GM18951 (cell line): ENCODE results near the gene MTF1.

Experiments
- POLR2A ChIP-seq: IDR thresholded peaks from 4 replicates; pipeline ENCODE4 v1.6.1; 2011; ENCODE audit warnings: mild to moderate bottlenecking; ENCODE audit not compliant: insufficient read length, insufficient read depth; ENCODE audit errors: extremely low read depth
- in situ Hi-C: fragments of 300-500 bp; cut with MboI; formaldehyde crosslinking; loops from one replicate; pipeline ENCODE4 v1.12.0; 2022; ENCODE audit warnings: low sequenced_read_pairs, mixed read lengths, inconsistent platforms; ENCODE audit not compliant: unreplicated experiment

Gene MTF1

DNA sequence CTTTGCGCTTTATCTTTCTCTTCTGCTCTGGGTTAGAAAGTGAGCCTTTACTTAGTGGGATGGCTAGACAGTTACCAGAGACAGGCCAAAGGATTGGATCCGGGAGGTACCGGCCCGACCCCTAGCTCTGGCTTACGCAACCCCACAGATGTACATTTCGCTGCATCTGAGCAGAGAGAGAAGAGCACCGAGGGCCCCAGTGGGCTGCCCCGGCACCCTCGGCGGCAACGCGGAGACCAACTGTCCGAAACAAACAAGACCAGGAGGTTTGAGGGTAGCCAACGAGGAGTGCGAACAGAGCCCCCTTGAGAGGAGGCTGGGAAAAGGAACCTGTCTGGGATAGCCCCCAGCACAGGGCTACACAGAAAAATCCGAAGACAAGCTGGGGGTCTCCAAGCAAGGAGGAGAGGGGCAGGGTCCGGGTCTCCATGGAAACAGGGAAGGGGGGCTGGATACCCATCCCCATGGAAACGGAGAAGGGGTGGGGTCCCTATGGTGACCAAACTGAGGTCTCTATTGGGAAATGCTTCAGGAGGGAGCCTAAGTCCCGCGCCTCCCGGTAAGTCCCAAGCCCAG lies 373 bp downstream of the MTF1 start:
- in situ Hi-C loops, result loop anchor here (10.0 kb wide), 1 partner anchor 274 kb away; no protein-coding TSS in a partner anchor

DNA sequence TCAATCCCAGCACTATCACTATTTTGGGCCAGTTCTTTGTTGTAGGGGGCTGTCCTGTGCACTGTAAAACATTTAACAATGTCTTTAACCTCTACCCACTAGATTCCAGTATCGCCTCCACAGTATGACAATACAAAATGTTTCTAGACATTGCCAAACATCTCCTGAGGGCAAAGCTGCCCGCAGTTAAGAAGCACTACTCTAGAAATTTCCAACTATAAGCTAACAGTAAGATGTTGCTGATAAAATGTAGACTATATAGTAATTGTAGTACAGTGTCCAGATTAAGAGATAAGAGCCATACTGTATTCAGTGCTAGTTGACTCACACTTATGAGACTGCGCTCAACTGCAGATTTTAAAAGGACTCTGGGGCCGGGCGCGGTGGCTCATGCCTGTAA lies 5.0 kb downstream of the MTF1 start:
- in situ Hi-C loops, result loop anchor here (10.0 kb wide), 1 partner anchor 270 kb away; no protein-coding TSS in a partner anchor
- no peak for TF ChIP-seq POLR2A

More for the DNA sequence above, 373 bp downstream of the MTF1 start:
- no peak for TF ChIP-seq POLR2A

DNA sequence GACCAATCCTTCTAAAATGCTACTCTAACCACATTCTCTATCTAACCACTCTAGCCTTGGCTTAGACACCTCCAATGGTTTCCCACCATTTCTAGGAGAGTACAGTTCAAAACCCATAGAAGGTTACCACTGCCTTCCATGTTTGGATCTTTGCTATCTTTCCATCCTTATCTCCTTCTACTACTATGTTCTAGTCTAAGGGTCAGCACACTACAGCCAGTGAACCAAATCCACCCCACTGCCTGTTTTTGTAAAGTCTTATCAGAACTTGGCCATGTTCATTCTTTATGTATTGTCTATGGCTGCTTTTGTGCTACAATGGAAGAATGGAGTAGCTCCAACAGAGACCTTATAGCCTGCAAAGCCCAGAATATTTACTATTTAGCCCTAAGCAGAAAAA lies 6.2 kb downstream of the MTF1 start:
- TF ChIP-seq POLR2A, result no peak
- in situ Hi-C loops, result loop anchor here (10.0 kb wide), 1 partner anchor 268 kb away; no protein-coding TSS in a partner anchor

DNA sequence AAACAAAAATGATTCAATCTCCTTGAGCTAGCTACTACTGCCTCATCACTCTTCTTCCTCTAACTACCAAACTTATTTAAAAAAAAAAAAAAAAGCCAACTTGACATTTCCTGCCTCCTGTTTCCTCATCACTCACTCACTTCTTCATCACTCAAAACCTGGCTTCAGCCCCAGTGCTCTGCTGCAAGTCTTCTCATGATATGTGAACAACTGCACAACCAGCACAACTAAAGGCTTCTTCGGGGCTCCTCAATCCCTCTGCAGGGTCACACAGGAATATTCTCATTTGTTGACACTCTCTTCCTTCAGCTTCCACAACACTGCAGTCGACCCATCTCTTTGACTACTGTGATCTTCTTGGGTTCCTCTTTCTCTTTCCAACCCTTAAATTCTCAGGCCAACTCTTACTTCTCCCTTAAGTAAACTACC lies 7.6 kb downstream of the MTF1 start:
- in situ Hi-C loops, result loop anchor here (10.0 kb wide), 1 partner anchor 267 kb away; no protein-coding TSS in a partner anchor
- no peak for TF ChIP-seq POLR2A

DNA sequence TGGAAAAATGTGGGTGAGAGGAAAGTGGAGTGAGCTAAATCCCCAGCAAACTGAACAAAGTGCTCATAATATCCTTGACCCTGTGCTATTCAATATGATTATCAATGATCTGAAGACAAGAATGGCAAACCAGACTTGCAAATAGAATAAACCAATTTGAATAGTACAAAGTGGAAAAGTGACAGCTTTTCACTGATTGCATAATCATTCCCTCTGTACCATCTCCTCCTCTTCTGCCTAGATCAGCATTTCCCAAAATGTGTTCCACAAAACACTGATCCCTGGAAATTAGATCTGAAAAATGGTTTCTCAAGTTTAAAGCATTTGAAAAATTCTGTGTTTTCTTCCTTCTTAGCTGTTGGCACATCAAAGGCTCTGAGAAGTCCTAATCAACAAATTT lies 8.1 kb downstream of the MTF1 start:
- TF ChIP-seq POLR2A, result no peak
- in situ Hi-C loops, result loop anchor here (10.0 kb wide), 1 partner anchor 266 kb away; no protein-coding TSS in a partner anchor

DNA sequence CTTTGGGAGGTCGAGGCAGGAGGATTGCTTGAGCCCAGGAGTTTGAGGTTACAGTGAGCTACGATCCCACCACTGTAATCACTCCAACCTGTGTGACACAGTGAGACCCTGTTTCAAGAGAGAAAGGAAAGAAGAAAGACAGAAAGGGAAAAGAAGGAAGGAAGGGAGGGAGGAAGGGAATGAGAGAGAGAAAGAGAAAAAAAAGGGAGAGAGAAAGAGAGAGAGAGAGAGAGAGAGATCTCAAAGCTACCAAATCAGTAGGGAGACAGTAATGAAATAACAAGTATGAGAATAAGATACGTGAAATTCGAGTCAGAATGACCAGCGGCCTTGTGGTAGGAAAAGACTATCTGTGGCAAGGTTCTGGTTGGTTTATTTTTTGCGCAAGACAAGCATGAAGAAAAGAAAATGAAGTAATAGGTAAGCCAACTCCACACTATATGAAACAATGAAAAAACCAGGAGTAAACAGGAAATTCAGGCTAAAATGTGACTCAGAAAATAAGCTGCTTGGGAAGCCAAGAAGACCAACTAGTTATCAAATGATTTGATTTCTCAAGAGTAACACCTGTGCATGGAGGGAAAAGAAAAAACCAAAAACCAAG lies 8.9 kb downstream of the MTF1 start:
- in situ Hi-C loops, result loop anchor here (10.0 kb wide), 1 partner anchor 266 kb away; no protein-coding TSS in a partner anchor
- no peak for TF ChIP-seq POLR2A

DNA sequence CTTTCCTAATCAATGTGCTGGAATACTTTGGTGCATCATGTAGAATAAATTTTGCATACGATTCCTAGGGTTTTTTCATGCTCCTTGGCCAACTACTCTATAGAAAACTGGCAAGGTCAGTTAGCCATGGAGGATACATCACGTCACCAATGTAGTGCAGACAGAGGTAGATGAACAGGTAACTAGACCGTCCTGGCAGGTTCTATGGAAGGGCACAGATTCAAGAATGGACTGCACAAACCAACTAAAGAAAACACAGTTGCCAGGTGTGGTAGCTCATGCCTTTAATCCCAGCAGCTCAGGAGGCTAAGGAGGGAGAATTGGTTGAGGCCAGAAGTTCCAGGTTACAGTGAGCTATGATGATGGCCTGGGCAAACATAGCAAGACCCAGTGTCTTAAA lies 9.9 kb downstream of the MTF1 start:
- no peak for TF ChIP-seq POLR2A
- in situ Hi-C loops, result no loop called here

DNA sequence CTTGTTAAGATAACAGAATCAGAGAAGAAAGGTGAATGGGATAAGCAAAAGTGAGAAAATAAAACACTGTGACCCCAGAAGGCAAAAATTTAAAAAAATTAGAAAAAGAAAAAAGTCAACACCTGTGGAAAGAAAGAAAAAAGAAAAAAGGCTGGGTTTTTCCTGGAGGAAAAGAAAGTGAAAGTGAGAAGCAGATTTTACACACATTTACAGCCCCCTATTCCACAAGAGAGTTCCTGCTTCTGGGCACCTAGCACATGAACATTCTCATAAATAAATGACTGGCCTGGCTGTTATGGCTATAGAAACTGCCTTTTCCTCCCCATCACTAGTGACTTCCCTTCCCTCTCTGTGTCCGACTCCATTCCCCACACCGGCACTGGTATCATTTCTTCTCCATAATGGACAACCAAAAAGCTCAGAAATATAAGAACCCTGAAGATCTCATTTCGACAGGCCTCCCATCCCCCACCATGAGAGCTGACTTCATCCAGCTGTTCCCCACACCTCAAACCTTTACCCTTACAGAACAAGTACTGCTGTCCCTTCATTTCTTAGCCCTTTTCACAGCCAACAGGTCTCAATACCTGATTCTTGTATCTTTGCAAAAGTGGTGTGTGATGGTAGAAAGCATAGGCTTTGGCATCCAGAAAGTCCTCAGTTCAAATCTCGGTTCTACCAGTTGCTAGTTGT lies 12.6 kb downstream of the MTF1 start:
- in situ Hi-C loops, result no loop called here
- no peak for TF ChIP-seq POLR2A

DNA sequence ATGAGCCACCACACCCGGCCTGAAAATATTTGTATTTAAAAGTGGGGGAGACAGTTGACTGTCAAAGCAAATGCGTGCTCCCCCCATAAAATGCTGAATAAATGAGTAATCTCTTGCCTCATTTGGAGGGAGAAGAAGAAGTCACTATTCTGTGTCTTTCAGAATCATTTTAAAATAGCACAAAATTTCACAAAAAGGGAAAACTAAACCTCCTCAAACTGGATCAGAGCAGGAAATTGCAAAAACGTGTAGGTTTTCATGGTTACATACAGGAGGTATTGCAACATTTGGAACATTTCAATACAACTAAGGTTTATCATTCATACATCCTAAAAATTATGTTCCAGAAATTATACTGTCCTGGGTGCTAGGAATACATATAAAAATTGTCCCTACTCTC lies 13.6 kb downstream of the MTF1 start:
- TF ChIP-seq POLR2A, result no peak
- in situ Hi-C loops, result no loop called here

DNA sequence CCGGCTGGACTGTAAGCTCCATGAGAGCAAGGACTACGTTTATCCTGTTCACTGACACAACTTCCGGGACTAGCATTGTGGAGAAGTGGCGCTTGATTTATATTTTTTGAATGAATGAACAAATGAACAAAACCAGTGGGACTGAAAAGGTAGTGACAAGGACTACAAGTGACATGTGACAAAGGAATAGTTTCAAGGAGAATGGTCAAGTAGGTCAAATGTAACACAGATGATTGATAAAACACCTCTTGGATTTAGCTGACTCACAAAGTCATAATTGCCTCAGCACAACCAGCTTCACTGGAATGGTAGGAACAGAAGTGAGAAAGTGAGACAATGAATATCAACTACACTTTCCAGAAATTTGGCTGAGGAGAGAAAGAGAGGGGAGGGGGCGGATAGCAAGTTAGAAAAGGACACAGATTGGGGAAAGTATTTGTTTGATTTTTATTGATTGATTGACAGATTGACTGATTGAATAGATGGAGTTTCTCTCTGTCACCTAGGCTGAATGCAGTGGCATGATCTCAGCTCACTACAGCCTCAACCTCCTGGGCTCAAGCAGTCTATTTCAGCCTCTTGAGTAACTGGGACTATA lies 14.2 kb downstream of the MTF1 start:
- in situ Hi-C loops, result no loop called here
- no peak for TF ChIP-seq POLR2A

DNA sequence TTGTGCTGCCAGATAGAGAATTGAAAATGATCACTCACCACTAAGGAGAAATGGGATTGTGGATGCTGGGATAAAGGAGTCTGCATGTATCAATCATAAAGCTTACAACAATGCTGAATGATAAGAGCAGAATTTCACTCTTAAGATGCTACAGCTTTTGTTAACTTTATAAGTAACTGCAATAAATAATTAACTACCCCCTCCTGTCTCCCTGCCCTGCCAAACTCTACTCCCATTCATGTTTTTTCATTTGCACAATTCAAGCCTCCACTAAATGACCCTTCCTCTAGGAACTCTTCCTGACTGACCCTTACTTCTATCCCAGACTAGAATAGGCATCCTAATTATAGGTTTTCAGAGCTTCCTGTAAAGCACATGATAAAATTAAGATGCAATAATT lies 14.9 kb downstream of the MTF1 start:
- in situ Hi-C loops, result no loop called here
- TF ChIP-seq POLR2A, result no peak

DNA sequence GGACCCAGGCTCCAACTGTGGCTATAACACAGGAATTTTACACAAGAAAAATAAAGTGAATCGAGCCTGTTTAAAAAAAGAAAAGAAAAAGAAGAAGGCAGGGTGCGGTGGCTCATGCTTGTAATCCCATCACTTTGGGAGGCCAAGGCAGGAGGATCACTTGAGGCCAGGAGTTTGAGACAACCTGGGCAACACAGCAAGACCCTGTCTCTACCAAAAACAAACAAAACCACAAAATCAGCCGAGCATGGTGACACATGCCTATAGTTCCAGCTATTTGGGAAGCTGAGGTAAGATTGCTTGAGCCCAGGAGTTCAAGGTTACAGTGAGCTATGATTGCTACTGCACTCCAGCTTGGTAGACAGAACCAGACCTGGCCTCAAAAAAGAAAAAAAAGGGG lies 17.7 kb downstream of the MTF1 start:
- in situ Hi-C loops, result no loop called here
- no peak for TF ChIP-seq POLR2A

DNA sequence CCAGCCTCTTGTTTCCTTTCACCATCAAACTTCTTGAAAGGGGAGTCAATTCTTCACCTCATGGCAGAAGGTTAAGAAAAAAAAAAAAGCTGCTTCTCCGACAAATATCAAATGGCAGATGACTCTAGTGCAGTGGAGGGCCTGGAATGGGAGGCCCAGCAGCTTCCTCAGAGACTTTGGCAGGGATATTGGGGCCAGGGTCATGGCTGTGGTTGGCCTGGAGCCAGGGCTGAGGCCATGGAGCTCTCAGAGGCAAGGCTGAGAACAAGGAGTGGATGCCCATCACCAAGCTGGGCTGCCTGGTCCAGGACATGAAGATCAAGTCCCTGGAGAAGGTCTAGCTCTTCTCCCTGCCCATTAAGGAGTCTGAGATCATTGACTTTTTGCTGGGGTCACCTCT lies 18.7 kb downstream of the MTF1 start:
- no peak for TF ChIP-seq POLR2A
- in situ Hi-C loops, result no loop called here
